Daoy (cell line): Measurements from ENCODE around the gene SMOC1. TPM values are rescaled to one million over a fixed set of nuclear protein-coding genes. Genes with fewer than 3 reads are reported as not detected.

Source experiments
- DNase-seq: peaks from one replicate; pipeline ENCODE4 v3.0.0-alpha.2; 2015; ENCODE audit warnings: low read depth
- total RNA-seq: library from RNA; depleted of rRNA; stranded (reverse); fragments of >200 nt; shearing (Covaris generic); gene quantifications from 2 replicates; pipeline ENCODE4 v1.2.3, GENCODE V29; 2014

SMOC1 gene
- total RNA-seq, 1 experiment from 2014 or later: 5.9 TPM

GRCh38 chr14:70008284-70009262 is 129.4 kb downstream of the SMOC1 start:
- DNase-seq: no peak

GRCh38 chr14:70009961-70010360 is 130.7 kb downstream of the SMOC1 start:
- no peak for DNase-seq

GRCh38 chr14:70011098-70011497 is 131.9 kb downstream of the SMOC1 start:
- DNase-seq: no peak

- DNase-seq: no peak
Measured at GRCh38 chr14:70011708-70012107, 132.5 kb downstream of the SMOC1 start.

- peak; percentile 67 for DNase-seq
Measured at GRCh38 chr14:70013271-70013873, 134.2 kb downstream of the SMOC1 start.

GRCh38 chr14:70014406-70015095 is 135.3 kb downstream of the SMOC1 start:
- DNase-seq: no peak

- no peak for DNase-seq
Measured at GRCh38 chr14:70018230-70018629, 139.0 kb downstream of the SMOC1 start.

- DNase-seq: peak; percentile 67
Measured at GRCh38 chr14:70018713-70019211, 139.5 kb downstream of the SMOC1 start.

GRCh38 chr14:70019695-70020094 is 140.5 kb downstream of the SMOC1 start:
- no peak for DNase-seq

- peak; percentile 73 for DNase-seq
Measured at GRCh38 chr14:70020352-70021170, 141.3 kb downstream of the SMOC1 start.

- no peak for DNase-seq
Measured at GRCh38 chr14:70021548-70022220, 142.5 kb downstream of the SMOC1 start.

GRCh38 chr14:70022771-70023445 is 143.7 kb downstream of the SMOC1 start:
- no peak for DNase-seq

- no peak for DNase-seq
Measured at GRCh38 chr14:70023871-70024270, 144.7 kb downstream of the SMOC1 start.

GRCh38 chr14:70027785-70028428 is 148.7 kb downstream of the SMOC1 start:
- peak; percentile 81 for DNase-seq

- no peak for DNase-seq
Measured at GRCh38 chr14:70029296-70030132, 150.3 kb downstream of the SMOC1 start.

- no peak for DNase-seq
Measured at GRCh38 chr14:70032016-70032415, 152.8 kb downstream of the SMOC1 start.

GRCh38 chr14:70032447-70032846 is 153.2 kb downstream of the SMOC1 start:
- DNase-seq: peak; percentile 26

- DNase-seq: no peak
Measured at GRCh38 chr14:70033116-70033515, 153.9 kb downstream of the SMOC1 start.

- no peak for DNase-seq
Measured at GRCh38 chr14:70033561-70033960, 154.3 kb downstream of the SMOC1 start.
